Cardiac septum (tissue), 1 donor: ENCODE data around the gene AMIGO1. TPM values are rescaled to one million over a fixed set of nuclear protein-coding genes. Genes with fewer than 3 reads are reported as not detected.

Experiments used
- DNase-seq: peaks from one replicate; pipeline ENCODE4 v3.0.0-alpha.2; 2020; ENCODE audit warnings: low spot score
- intact Hi-C: fragments of 100-400 bp; cut with DNase I; formaldehyde crosslinking; loops from one replicate; pipeline ENCODE4 v1.14.0; 2022
- long read RNA-seq: library from polyadenylated mRNA; unstranded; transcript quantifications from one replicate; pipeline ENCODE4 v2.0.0, GENCODE V29; 2021
- total RNA-seq: library from RNA; stranded (reverse); fragmentation: NEBNext Ultra II Directional; extraction: Animal tissue kit (Norgen Biotek cat#: 25700); gene quantifications from one replicate; pipeline ENCODE4 v1.2.1, GENCODE V29; 2021
- donor health status: DM: no; HTN: no; CAD: no.

Gene AMIGO1
- total RNA-seq = 13.8 TPM
- long read RNA-seq, full-length matches to known transcripts = 15 of 29 reads
- long read RNA-seq, partial matches to known transcripts = 0 of 29 reads
- long read RNA-seq, other reads (novel, unspliced or antisense) = 14 of 29 reads

- intact Hi-C loops = no loop called here
- DNase-seq = no peak
Observed at GRCh38 chr1:109509176-109510134, at the start of gene AMIGO1. AMIGO1 (minus strand) TSS chr1:109509727; CDS start chr1:109508912, 815 bp downstream.

GRCh38 chr1:109557520-109557919, 48.0 kb upstream of the AMIGO1 start:
- intact Hi-C loops = no loop called here
- DNase-seq = no peak

GRCh38 chr1:109556563-109556962, 47.0 kb upstream of the AMIGO1 start:
- no peak for DNase-seq
- intact Hi-C loops = no loop called here

- intact Hi-C loops = loop anchor here (2.0 to 5.0 kb wide), 2 partner anchors 72 to 434 kb away; partner anchors contain the start of gene AHCYL1
Observed at GRCh38 chr1:109548321-109549267, 39.1 kb upstream of the AMIGO1 start, which contains the start of gene GNAI3. GNAI3 (plus strand) TSS chr1:109548615; CDS start chr1:109548721, 106 bp downstream.

GRCh38 chr1:109547463-109548320, 38.2 kb upstream of the AMIGO1 start:
- DNase-seq = no peak
- intact Hi-C loops = loop anchor here (2.0 to 5.0 kb wide), 3 partner anchors 73 to 435 kb away; partner anchors contain the start of gene AHCYL1

More at GRCh38 chr1:109548321-109549267, 39.1 kb upstream of the AMIGO1 start, which contains the start of gene GNAI3:
- DNase-seq = peak; percentile 99

GRCh38 chr1:109546311-109547109, 37.0 kb upstream of the AMIGO1 start:
- peak; percentile 92 for DNase-seq
- intact Hi-C loops = loop anchor here (1.0 to 5.0 kb wide), 3 partner anchors 82 to 436 kb away; partner anchors contain the start of gene AHCYL1

DNA sequence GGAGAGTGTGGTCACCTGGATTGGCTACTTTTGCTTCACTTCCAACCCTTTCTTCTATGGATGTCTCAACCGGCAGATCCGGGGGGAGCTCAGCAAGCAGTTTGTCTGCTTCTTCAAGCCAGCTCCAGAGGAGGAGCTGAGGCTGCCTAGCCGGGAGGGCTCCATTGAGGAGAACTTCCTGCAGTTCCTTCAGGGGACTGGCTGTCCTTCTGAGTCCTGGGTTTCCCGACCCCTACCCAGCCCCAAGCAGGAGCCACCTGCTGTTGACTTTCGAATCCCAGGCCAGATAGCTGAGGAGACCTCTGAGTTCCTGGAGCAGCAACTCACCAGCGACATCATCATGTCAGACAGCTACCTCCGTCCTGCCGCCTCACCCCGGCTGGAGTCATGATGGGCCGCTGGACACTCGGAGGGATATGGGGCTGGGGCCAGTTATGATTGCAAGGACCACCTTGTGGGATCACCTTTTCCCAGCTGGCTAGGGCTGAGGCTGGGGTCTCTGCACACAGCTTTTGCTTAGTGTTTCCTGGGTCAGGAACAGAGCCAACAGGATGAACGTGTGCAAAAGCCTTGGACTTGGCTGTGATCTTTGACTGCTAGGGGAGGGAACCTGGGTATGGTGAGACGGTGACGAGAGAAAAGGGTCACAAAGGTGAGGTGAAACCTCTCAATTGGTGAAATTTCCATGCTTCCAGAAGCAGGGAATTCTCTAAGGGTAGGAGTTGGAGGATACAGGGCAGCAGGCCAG, 34.6 kb upstream of the AMIGO1 start:
- peak; percentile 68 for DNase-seq
- intact Hi-C loops = no loop called here

GRCh38 chr1:109543283-109543987, 33.9 kb upstream of the AMIGO1 start:
- intact Hi-C loops = no loop called here
- DNase-seq = peak; percentile 57

GRCh38 chr1:109542657-109543056, 33.1 kb upstream of the AMIGO1 start:
- DNase-seq = peak; percentile 61
- intact Hi-C loops = no loop called here

GRCh38 chr1:109541102-109541501, 31.6 kb upstream of the AMIGO1 start:
- no peak for DNase-seq
- intact Hi-C loops = no loop called here

- intact Hi-C loops = no loop called here
- no peak for DNase-seq
Observed at GRCh38 chr1:109539676-109540075, 30.1 kb upstream of the AMIGO1 start, which contains the start of gene GPR61. GPR61 (plus strand) TSS chr1:109539872; CDS start chr1:109543023, 3,151 bp downstream.

DNA sequence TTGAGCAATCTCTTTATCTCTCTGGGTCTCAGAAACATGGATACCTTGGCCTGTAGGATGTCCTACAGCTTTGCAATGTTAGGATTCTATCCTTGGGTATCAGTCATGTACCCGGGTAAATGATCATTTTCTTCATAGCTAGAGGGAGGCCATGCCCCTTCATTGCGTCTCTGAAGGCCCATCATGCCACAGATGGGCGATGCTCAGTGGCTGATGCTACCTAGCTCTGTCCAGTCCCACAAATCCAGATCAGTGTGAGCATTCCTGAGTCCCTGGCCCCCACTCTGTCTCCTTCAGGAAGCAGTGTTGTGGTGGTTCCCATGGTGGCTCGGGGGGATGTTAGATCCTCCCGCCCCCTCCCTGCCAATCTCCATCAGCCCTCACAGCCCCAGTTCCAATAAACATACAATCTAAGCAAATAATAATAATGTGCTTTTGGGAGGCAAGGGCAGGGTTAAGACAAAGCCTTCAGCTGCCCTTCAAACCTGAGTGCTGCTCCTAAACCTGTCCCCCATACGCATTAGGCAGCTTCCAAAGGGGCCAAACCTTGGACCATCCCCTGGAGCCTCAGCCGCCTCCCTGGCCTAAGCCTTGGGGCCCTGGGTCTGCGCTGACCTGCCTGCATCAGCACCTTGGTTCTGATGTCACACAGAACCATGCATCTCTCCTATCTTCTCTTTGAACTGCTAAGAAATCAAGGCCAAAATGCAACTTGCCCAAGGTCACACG, 29.5 kb upstream of the AMIGO1 start:
- intact Hi-C loops = no loop called here
- DNase-seq = no peak

GRCh38 chr1:109537450-109538178, 28.1 kb upstream of the AMIGO1 start:
- intact Hi-C loops = no loop called here
- peak; percentile 29 for DNase-seq

- peak; percentile 77 for DNase-seq
- intact Hi-C loops = no loop called here
Observed at GRCh38 chr1:109535971-109536491, 26.5 kb upstream of the AMIGO1 start.

- intact Hi-C loops = no loop called here
- DNase-seq = peak; percentile 49
Observed at GRCh38 chr1:109535481-109535880, 26.0 kb upstream of the AMIGO1 start.
